ENCODE measurements around the gene CNTNAP1. TPM values are rescaled to one million over a fixed set of nuclear protein-coding genes. Genes with fewer than 3 reads are reported as not detected.

The CNTNAP1 gene
- total RNA-seq, 1 donor from 2014 or later: 17.0 TPM

GRCh38 chr17:42677012-42677857 is 5.1 kb upstream of the CNTNAP1 start:
- H3K4me1 Mint-ChIP-seq: peaks cover 49% of the 10 kb centered on the region
- peak overlapping the region; percentile 97 for H3K4me3 Mint-ChIP-seq
- H3K27me3 Mint-ChIP-seq (ENCODE audit: low read depth): peaks cover 17% of the 10 kb centered on the region
- no peak for TF ChIP-seq CTCF (conservative IDR thresholded peaks at IDR 0.05)
- H3K9me3 Mint-ChIP-seq: no peaks in the 10 kb centered on the region
- peak overlapping the region; percentile 93 for H3K27ac Mint-ChIP-seq (ENCODE audit: unreplicated experiment)
- DNase-seq (ENCODE audit: low read depth, low spot score): peak; percentile 96
- no peaks in the 10 kb centered on the region for H3K36me3 Mint-ChIP-seq (ENCODE audit: low read depth)

- no peaks in the 10 kb centered on the region for H3K9me3 Mint-ChIP-seq
- H3K27me3 Mint-ChIP-seq (ENCODE audit: low read depth): peaks cover 18% of the 10 kb centered on the region
- H3K4me1 Mint-ChIP-seq: peaks cover 56% of the 10 kb centered on the region
Measured at GRCh38 chr17:42677921-42678781, 4.2 kb upstream of the CNTNAP1 start.

GRCh38 chr17:42678951-42679491 is 3.3 kb upstream of the CNTNAP1 start:
- TF ChIP-seq CTCF (conservative IDR thresholded peaks at IDR 0.05): no peak
- Mint-ChIP-seq H3K27ac (ENCODE audit: unreplicated experiment) (peak overlapping the region; percentile 81), H3K9me3 (no peaks in the 10 kb centered on the region), H3K36me3 (ENCODE audit: low read depth) (no peaks in the 10 kb centered on the region), H3K4me1 (peaks cover 60% of the 10 kb centered on the region), H3K4me3 (peak overlapping the region; percentile 97), H3K27me3 (ENCODE audit: low read depth) (peaks cover 19% of the 10 kb centered on the region)
- DNase-seq (ENCODE audit: low read depth, low spot score): no peak

More at GRCh38 chr17:42677921-42678781, 4.2 kb upstream of the CNTNAP1 start:
- peak; percentile 81 for DNase-seq (ENCODE audit: low read depth, low spot score)
- no peak for TF ChIP-seq CTCF (conservative IDR thresholded peaks at IDR 0.05)
- H3K27ac Mint-ChIP-seq (ENCODE audit: unreplicated experiment): peak overlapping the region; percentile 99
- H3K4me3 Mint-ChIP-seq: peak overlapping the region; percentile 97
- no peaks in the 10 kb centered on the region for H3K36me3 Mint-ChIP-seq (ENCODE audit: low read depth)

- Mint-ChIP-seq H3K27me3 (ENCODE audit: low read depth) (peaks cover 13% of the 10 kb centered on the region), H3K36me3 (ENCODE audit: low read depth) (no peaks in the 10 kb centered on the region), H3K9me3 (no peaks in the 10 kb centered on the region), H3K27ac (ENCODE audit: unreplicated experiment) (peak overlapping the region; percentile 97), H3K4me1 (peaks cover 54% of the 10 kb centered on the region), H3K4me3 (peak overlapping the region; percentile 80)
- DNase-seq (ENCODE audit: low read depth, low spot score): peak; percentile 73
- peak; percentile 93 for TF ChIP-seq CTCF (conservative IDR thresholded peaks at IDR 0.05)
Measured at GRCh38 chr17:42679492-42680330, 2.6 kb upstream of the CNTNAP1 start.
